Sciatic nerve (tissue), 2 donors: ENCODE results near the gene ANTXR2. TPM values are rescaled to one million over a fixed set of nuclear protein-coding genes. Genes with fewer than 3 reads are reported as not detected.

Source experiments
- ATAC-seq: fragments of 200-7000 bp; cut with Tn5 transposase; one replicate; pipeline ENCODE4 v1.9.1; 2020; ENCODE audit warnings: mild to moderate bottlenecking, moderate library complexity
- DNase-seq: peaks from one replicate; pipeline ENCODE4 v3.0.0-alpha.2; 2020; ENCODE audit warnings: low spot score
- intact Hi-C: fragments of 100-400 bp; cut with DNase I; formaldehyde crosslinking; loops from one replicate; pipeline ENCODE4 v1.14.2; 2022
- total RNA-seq: library from RNA; stranded (reverse); fragmentation: NEBNext Ultra II Directional; extraction: Animal tissue kit (Norgen Biotek cat#: 25700); gene quantifications from one replicate; pipeline ENCODE4 v1.2.1, GENCODE V29; 2021
- donor health status: DM: no; HTN: no; CAD: no.
- donor health status: DM: no; HTN: no; CAD: no.

The ANTXR2 gene
- total RNA-seq, 1 donor from 2014 or later: 94.4 TPM

DNA sequence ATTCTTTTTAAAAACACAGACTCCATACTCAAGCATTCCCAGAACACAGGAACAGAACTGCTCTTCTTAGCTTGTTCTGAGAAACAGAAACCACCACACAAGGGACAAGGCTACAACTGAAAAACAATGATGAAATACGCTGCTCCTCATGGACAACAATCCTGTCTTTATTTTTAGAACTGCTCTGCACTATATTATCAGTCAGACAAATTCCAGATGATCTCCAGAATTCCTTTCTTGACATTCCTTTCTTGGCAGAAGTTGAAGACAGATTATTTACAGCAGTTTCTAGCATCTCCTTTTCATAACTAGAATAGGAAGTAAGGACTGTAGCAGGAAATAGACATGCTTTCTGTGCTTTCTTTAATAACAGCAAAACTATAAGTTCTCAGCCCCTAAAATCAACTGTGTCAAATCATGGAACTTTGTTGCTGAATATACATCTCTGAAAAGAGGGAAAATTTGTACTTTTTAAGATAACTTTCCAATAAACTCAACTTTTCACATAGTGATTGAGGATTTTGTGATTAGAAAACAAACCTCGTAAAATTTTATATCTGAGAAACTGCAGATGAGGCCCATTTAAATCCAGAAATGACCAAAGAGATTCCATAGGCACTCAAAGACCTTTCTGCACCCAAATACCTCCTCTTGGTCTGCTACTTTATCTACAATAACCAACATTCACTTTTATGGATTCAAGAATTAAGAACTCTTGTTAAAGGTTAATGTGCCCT, 35.9 kb downstream of the ANTXR2 start:
- ATAC-seq: peak; percentile 99
- intact Hi-C loops: no loop called here
- no peak for DNase-seq

DNA sequence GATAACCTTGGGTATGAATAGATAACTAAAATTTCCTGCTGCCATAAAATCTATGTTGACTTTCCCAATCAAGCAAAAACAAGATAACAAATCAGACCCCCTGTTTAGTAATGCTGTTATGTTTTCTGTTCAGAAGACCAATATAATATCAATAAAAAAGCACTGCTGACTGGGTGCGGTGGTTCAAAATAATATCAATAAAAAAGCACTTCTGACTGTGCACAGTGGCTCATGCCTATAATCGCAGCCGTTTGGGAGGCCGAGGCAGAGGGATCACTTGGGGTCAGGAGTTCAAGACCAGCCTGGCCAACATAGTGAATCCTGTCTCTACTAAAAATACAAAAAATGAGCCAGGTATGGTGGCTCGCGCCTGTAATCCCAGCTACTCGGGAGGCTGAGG, 36.7 kb downstream of the ANTXR2 start:
- no peak for ATAC-seq
- no peak for DNase-seq
- intact Hi-C loops: no loop called here

DNA sequence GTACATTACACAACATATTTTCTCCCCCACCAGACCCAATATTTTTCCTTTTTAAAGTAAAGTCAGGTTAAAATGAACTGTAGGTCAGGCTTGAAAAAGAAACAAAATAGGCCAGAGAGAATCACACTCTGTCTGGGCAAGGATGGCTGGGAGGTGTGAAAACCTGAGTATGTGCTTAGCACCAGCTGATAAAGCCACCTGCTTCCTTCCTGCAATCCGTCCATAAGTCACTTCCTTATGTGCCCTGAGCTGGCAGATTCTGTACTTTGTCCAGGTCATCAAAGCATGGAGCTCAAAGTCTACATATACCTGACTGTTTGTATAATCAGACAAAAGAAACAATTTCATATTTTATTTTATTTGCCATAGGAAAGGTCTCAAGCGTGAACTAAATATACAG, 37.7 kb downstream of the ANTXR2 start:
- ATAC-seq (no peak), DNase-seq (no peak)
- intact Hi-C loops: no loop called here

DNA sequence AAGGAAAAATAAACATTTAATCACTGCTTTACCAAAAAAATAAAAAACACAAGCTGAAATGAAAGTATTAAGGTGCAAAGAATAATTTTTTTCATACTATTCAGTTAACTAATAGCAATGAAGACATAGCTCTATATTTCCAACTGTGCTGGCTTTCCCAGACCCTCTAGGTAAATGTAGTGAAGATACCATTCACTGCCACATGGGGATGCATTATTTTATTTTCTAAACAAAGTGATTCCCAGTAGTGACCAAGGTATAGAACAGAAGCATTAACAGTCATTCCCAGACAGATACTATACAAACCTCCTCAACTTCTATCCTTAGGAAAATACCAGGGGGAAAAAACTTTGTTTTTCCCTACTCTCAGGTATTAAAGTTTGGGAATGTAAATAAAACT, 39.4 kb downstream of the ANTXR2 start:
- no peak for ATAC-seq
- intact Hi-C loops: no loop called here
- DNase-seq: no peak

DNA sequence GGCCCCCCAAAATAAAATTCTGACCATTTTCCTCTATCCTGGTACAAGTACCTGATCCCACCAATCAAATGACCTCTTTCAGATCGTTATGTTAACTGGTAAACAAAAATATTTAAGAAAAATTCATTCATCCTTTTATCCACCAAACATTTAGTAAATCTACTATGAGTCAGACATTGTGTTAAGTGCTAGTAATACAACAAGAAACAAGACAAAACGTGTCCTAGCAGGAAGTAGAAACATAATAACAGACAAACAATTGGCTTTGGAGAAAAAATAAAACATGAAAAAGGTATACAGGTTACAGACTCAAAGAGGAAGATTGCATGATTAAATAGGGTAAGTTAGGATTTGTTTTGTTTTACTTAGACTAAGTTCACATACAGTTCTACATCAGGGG, 43.7 kb downstream of the ANTXR2 start:
- intact Hi-C loops: no loop called here
- DNase-seq (no peak), ATAC-seq (no peak)

DNA sequence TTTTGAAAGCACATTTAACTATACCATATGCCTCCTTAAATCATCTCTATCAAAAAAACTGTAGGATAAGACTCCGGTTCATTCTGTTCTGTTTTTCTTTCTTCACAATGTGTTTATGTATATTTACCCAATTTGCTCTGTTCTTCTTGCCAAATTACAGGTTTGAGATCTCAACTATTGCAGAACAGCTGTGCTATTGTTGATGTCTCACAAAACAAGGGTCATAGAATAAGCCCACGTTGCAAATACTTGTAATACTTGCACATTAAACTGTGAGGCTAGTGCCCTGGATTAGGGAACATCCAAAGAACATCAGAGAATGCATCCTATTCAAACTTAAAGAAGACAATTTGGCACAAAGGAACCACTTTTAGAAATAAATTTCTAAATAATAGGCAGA, 45.4 kb downstream of the ANTXR2 start:
- ATAC-seq (no peak), DNase-seq (no peak)
- intact Hi-C loops: loop anchor here (1.0 kb wide), 1 partner anchor 10 kb away; no protein-coding TSS in a partner anchor

DNA sequence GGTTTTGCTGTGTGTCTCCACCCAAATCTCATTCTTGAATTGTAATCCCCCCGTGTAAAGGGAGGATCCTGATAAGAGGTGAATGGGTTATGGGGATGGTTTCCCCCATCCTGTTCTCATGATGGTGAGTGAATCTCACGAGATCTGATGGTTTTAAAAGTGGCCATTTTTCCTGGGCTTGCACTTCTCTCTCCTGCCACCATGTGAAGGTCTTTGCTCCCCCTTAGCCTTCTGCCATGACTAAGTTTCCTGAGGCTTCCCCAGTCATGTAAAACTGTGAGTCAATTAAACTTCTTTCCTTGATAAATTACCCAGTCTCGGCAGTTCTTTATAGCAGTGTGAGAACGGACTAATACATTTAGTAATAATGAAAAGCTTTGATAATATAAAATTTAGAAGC, 46.9 kb downstream of the ANTXR2 start:
- no peak for ATAC-seq
- intact Hi-C loops: no loop called here
- DNase-seq: no peak

DNA sequence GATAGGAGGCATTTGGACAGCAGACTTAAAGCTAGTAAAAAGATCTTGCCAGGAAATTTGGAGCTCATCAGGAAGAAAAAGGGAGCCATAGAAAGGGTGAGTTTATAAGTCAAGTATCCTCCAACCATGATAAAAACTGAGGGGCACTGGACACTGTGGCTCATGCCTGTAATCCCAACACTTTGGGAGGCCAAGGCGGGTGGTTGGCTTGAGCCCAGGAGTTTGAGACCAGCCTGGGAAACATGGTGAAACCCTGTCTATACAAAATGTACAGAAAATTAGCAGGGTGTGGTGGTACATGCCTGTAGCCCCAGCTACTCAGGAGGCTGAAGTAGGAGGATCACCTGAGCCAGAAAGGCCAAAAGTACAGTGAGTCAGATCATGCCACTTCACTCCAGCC, 48.7 kb downstream of the ANTXR2 start:
- intact Hi-C loops: no loop called here
- ATAC-seq (no peak), DNase-seq (no peak)

DNA sequence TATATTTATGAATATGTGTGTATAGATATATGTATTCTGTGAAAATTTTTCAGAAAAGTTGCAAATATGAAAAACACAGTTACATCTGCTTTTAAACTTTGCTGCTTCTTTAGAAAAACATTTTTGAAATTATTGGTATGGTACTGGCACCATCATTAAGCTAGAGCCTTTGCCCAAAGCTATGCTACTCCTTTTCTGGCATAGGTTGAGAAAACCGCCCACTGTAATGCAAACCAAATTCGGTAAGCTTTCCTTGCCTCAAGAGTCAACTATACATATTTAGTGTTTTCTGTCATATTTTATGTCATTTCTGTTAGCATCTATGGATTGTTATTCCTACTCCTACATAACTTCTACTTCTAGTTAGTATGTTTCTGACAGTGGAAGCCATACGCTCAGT, 50.7 kb downstream of the ANTXR2 start:
- intact Hi-C loops: no loop called here
- no peak for ATAC-seq
- no peak for DNase-seq

DNA sequence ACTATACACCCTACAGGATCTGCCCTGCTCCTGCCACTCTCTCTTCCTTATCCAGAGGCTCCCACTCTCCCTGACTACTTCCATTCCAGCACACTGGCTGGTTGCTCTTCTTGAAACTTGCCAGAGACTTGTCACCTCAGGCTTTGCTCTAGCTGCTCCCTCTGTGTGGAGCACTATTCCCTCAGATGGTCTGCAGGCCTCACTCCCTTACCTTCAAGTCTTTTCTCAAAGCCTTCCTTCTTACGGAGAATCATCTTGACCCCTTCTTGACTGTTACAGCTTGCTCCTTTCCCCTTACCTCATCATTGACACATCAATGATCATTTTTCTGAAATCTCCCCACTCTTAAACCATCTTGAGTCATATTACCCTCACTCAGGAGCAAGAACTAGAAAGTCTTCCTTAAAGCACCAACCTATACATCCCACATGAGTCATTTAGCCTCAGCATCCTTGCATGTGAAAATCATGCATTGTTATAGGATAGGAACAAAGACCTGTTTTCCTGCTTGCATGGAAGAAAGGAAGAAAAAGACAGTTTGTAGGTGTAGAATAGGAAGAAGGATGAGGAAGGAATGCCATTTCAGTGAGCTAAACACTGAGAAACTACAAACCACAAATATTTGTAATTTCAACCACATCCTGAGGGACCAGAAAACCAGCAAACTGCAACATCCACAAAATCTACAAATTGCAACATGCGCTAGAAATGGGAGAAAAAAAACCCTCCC, 55.7 kb downstream of the ANTXR2 start:
- intact Hi-C loops: loop anchor here (1.0 kb wide), 1 partner anchor 10 kb away; no protein-coding TSS in a partner anchor
- peak; percentile 83 for ATAC-seq

DNA sequence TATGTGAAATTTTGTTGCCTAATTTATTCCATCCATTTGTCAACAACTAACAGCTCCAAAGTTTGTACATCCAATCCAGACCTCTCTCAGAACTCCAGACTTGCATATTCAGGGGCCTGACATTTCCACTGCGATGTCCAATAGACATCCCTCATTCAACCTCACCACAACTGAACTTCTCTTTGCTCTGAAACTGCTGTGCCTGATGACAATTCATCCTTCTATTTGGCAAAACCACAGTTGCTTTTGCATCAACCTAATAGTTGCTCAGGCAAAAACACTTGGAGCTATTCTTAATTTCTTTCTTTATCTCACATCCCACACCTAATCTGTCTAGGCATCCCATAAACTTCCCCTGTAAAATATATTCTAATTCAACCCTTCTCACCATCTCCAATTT, 56.5 kb downstream of the ANTXR2 start:
- DNase-seq: no peak
- no peak for ATAC-seq
- intact Hi-C loops: no loop called here

More for the DNA sequence above, 55.7 kb downstream of the ANTXR2 start:
- DNase-seq: no peak

DNA sequence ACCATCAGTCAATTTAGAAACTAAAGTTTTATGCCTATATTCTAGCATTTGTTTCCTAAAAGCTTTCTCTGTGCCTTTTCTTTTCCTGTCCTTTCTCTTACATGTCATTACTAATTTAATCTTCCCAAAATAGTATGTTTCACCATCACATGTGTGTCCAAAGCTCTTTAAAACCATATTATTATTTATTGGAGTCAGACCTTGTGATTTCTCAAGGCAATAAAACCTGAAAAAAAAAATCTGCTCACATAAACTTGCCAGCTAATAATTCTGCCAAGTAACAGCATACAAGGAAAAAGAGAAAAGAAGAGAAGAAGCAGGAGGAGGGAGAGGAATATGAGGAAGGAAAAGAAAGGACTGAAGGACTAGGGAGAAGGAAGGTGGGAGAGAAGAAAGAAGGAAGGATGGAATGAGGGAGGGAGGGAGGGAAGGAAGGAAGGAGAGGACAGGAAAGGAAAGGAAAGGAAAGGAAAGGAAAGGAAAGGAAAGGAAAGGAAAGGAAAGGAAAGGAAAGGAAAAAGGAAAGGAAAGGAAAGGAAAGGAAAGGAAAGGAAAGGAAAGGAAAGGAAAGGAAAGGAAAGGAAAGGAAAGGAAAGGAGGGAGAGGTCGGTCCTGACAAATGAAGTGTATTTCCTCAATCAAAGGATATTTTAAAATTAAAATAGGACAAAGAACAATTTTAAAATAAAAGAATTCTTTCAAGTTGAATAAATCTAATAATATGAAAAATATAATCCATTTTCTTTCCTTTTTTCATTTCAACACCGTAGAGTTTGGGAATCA, 57.4 kb downstream of the ANTXR2 start:
- ATAC-seq: no peak
- DNase-seq: no peak
- intact Hi-C loops: no loop called here

DNA sequence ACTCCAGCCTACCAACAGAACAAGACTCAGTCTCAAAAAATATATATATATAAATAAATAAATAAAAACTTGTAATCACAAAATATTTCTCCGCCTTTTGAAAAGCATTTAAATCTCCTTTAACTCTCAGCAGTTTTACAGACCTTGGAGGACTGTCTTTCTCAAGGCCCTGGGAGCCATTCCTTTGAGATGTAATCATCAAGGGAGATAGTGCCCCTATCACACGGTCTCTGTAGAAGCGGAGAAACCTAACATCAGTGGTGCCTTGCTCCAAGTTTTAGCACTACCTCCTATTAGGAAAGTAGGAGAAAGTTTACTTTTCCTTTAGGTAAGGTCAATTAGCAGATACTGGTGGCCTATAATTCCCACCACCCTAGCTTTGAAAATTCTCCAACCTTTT, 58.5 kb downstream of the ANTXR2 start:
- no peak for DNase-seq
- ATAC-seq: no peak
- intact Hi-C loops: no loop called here

DNA sequence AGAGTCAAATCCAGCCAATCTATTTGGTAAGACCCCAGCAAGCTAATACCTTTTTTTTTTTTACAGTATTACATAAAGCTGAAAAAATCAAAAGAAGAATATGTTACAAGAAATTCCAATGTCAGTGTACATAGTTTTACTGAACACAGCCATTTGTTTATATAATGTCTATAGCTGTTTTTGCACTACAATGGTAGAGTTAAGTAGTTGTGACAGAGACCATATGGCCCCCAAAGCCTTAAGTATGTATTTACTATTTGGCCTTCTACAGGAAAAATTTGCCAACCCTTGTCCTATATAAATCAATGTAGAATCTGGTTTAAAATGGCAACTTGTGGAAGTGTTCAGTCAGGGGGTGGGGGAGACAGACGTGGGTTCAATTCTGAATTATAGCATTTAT, 60.7 kb downstream of the ANTXR2 start:
- DNase-seq (no peak), ATAC-seq (no peak)
- intact Hi-C loops: no loop called here

DNA sequence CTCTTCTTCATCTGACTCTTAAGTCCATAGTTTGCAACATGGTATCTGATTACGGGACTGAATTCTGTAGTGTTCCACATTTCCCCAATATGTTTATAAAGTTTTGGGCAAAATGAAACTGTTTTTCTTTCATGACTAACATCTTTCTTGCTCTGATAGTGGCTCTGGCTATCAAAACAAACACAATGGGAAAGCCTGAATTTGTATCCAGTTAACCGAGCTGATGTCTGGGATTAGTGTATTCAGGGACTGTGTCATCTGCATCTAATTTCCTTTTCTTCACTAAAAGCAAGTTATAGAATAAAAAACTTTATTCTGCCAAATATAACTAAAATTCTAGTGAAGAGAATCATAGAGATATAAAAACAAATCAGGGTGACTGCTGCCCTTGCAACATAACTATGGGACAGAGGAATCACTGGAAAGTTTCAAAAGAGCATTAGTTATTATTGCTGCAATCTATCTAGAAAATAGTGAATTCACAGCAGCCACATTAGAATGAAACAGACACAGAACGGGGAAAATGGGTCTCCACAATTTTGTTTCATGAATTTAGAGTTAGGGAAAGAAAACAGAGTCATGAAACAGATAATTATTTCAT, 61.3 kb downstream of the ANTXR2 start:
- DNase-seq: no peak
- ATAC-seq: peak; percentile 85
- intact Hi-C loops: no loop called here

DNA sequence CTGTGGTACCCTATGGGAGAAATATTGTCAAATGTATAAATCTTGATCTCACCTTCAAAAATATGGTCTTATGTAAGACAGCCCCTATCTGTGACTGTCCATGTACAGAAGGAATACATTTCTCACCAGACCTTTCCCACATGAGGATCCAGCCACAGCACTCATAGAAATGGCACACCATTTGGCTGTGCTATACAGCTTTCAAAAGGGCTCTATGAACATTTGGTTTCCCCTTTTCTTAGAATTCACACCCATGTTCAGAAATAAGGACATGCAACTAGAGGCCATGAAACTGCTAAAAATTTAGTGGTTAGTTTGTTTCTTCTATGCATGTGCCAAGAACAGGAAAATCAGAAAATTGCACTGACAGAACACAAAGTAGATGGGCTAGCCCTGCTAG, 62.7 kb downstream of the ANTXR2 start:
- intact Hi-C loops: no loop called here
- no peak for DNase-seq
- ATAC-seq: peak; percentile 34

DNA sequence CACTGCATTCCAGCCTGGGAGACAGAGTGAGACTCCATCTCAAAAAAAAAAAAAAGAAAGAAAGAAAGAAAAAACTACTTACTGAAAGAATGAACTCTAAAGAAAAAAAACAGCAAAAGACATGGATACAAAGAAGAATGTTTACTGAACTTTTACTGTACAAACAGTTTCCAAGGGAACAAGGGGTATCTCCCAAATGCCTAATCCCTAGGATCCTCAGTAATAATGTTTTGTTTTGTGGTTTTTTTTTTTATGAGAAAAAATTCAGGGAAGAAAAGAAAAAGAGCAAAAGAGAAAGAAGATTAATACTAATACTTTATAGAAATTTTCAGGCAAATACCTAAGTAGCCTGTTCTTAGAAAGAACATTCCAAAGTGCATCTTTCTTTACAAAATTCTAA, 63.2 kb downstream of the ANTXR2 start:
- no peak for ATAC-seq

DNA sequence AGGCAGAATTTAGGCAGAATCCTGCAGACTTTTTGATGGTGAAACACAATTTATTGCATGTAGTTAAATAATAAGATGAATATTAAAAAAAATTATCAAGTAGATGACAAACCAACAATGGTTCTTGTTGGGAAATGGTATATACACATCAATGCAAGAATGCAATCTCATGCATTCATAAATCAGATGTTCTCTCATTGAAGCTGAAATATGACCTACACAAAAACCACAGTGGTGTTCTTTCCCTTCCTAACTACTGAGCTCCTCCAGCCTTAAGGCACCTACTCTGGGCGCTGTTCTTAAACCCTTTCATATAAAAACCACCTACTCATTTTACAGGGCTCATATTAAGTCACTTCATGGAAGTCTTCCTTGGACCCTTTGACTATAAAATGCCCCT, 64.1 kb downstream of the ANTXR2 start:
- ATAC-seq (no peak), DNase-seq (no peak)
- intact Hi-C loops: no loop called here

More for the DNA sequence above, 63.2 kb downstream of the ANTXR2 start:
- intact Hi-C loops: no loop called here
- no peak for DNase-seq

DNA sequence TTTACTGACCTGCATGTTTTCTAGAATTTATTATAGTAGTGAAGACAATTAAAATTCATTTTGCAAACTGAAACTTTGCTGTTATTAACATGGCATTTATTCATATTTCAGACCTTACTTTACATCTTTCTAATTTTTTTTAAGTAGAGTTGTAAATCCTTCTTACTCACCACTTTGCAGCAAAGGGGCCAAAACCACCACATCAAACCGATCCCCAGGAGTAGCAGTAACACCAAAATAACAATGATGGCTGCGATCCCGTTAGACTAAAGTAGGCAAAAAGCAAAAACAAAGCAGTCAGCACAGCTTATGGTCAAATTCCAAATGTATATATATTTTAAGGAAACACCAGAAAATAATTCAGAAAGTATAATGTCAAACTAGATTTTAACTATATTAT, 64.7 kb downstream of the ANTXR2 start:
- intact Hi-C loops: no loop called here
- DNase-seq (no peak), ATAC-seq (no peak)

DNA sequence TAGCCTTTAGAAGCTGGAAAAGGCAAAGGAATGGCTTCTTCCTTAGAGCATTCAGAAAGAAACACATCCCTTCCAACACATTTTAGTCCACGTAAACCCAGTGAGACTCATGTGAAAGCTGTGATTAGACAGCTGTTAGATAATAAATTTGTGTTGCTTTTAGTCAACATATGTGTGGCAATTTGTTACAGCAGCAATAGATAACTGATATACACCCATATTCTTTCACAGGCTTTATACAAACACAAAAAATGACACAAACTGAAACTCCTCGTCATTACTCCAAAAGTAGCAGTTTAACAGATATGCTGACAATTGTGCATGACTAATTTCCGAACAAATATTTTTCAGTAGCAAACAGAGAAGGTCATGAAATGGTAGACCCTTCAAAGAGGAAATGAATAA, 65.3 kb downstream of the ANTXR2 start:
- DNase-seq (no peak), ATAC-seq (no peak)
- intact Hi-C loops: no loop called here
